MCF 10A (cell line): ENCODE results near the gene INO80D. TPM values are rescaled to one million over a fixed set of nuclear protein-coding genes. Genes with fewer than 3 reads are reported as not detected.
A peak's percentile ranks its signal among the peaks of the same experiment; 100 is the strongest.
"Not testable (repeated sequence)": the region's sequence is repeated elsewhere in the genome, so short reads cannot be mapped to it uniquely, and the experiment has no call there.

Experiments used
- BruUV-seq: library from RNA; stranded (reverse); fragments of 400-500 nt; replicated peaks from 2 replicates; lab custom pipeline; 2021; lab: Mats Ljungman, UMichigan
- CTCF ChIA-PET: fragments of 300-600 bp; sonication (Branson Sonifier 250); formaldehyde crosslinking; extraction: SDS; loops from one replicate; lab custom pipeline; 2021; ENCODE audit warnings: antibody characterized with exemption, inconsistent platforms; lab: Yijun Ruan, JAX
- POLR2A ChIA-PET: fragments of 300-600, 350-650 bp; sonication (Branson Sonifier 250); formaldehyde crosslinking; extraction: SDS; loops from one replicate; lab custom pipeline; 2020; ENCODE audit warnings: antibody characterized with exemption, inconsistent platforms; lab: Yijun Ruan, JAX
- DNase-seq: peaks from one replicate; pipeline ENCODE4 v3.0.0-alpha.2; 2018; ENCODE audit not compliant: unreplicated experiment
- H3K27ac Mint-ChIP-seq: one replicate; pipeline ENCODE4 v1.8.0; 2022; ENCODE audit warnings: mild to moderate bottlenecking, low read depth, mixed read lengths; ENCODE audit not compliant: unreplicated experiment
- H3K27me3 Mint-ChIP-seq: one replicate; pipeline ENCODE4 v1.8.0; 2022; ENCODE audit warnings: mixed read lengths; ENCODE audit not compliant: insufficient read depth, unreplicated experiment
- H3K36me3 Mint-ChIP-seq: one replicate; pipeline ENCODE4 v1.8.0; 2022; ENCODE audit warnings: mild to moderate bottlenecking, moderate library complexity, mixed read lengths; ENCODE audit not compliant: insufficient read depth, unreplicated experiment
- H3K4me1 Mint-ChIP-seq: one replicate; pipeline ENCODE4 v1.8.0; 2022; ENCODE audit warnings: mixed read lengths; ENCODE audit not compliant: insufficient read depth, unreplicated experiment
- H3K4me3 Mint-ChIP-seq: one replicate; pipeline ENCODE4 v1.8.0; 2022; ENCODE audit warnings: mild to moderate bottlenecking, moderate library complexity, mixed read lengths; ENCODE audit not compliant: unreplicated experiment
- H3K9me3 Mint-ChIP-seq: one replicate; pipeline ENCODE4 v1.8.0; 2022; ENCODE audit warnings: mixed read lengths; ENCODE audit not compliant: unreplicated experiment
- CTCF ChIP-seq: fragments of 200-600 bp; IDR thresholded peaks from one replicate; pipeline ENCODE4 v1.8.0; 2022; ENCODE audit warnings: antibody characterized with exemption, mild to moderate bottlenecking; ENCODE audit not compliant: unreplicated experiment
- intact Hi-C: fragments of 100-400 bp; cut with micrococcal nuclease; formaldehyde crosslinking; loops from 2 replicates; pipeline ENCODE4 v1.14.1; 2022
- total RNA-seq: library from RNA; stranded (reverse); gene quantifications from 2 replicates; pipeline ENCODE4 v1.2.3, GENCODE V29; 2022

INO80D gene
- total RNA-seq, 1 experiment from 2014 or later: 21.6 TPM

GRCh38 chr2:205984381-205984780 is 101.6 kb downstream of the INO80D start:
- H3K36me3 Mint-ChIP-seq: peaks cover 9% of the 10 kb centered on the region
- no peaks in the 10 kb centered on the region for H3K27me3 Mint-ChIP-seq
- H3K27ac Mint-ChIP-seq: no peak overlapping the region
- peaks cover 3% of the 10 kb centered on the region for H3K9me3 Mint-ChIP-seq
- ChIA-PET POLR2A (interaction anchor here (0.7 to 1.0 kb wide), 2 partner anchors 10 to 47 kb away, joined by 3 to 4 read pairs; no protein-coding TSS in a partner anchor), CTCF (no interaction called here)
- H3K4me3 Mint-ChIP-seq: no peak overlapping the region
- DNase-seq: no peak
- TF ChIP-seq CTCF: no peak
- intact Hi-C loops: no loop called here
- BruUV-seq: no TSS peak
- H3K4me1 Mint-ChIP-seq: no peaks in the 10 kb centered on the region

DNA sequence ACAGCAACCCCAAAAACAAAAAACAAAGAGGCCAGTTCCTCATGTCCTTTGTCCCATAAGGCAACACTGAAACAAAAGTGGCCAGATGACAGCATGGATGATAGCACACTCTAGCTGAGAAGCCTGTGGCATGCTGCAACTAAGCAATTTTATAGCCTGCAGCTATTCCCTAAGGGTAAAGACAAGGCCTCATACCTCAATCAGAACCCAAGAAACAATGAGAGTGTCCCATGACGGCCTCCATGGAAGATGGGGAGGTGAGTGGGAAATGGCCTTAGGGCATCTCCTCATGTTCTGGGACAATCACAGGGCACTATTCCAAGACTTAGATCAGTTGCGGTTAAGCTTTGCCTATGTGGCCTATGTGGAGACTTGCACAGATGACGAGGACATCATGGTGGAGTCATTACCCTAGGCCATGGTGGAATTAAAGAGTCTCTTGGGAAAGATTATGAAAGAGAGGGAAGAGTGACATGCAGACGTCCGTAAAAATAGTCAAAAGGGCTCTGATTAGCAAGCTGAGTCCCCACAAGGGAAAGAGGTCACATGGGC is 103.1 kb downstream of the INO80D start:
- no peak for TF ChIP-seq CTCF
- peak; percentile 4 for DNase-seq
- Mint-ChIP-seq H3K36me3 (peaks cover 8% of the 10 kb centered on the region), H3K4me3 (no peak overlapping the region), H3K4me1 (no peaks in the 10 kb centered on the region), H3K27me3 (no peaks in the 10 kb centered on the region), H3K27ac (no peak overlapping the region), H3K9me3 (peaks cover 18% of the 10 kb centered on the region)
- ChIA-PET CTCF (no interaction called here), POLR2A (no interaction called here)
- BruUV-seq: no TSS peak
- intact Hi-C loops: no loop called here

GRCh38 chr2:205978728-205979127 is 107.2 kb downstream of the INO80D start:
- H3K4me3 Mint-ChIP-seq, H3K27ac Mint-ChIP-seq, H3K36me3 Mint-ChIP-seq, H3K4me1 Mint-ChIP-seq, POLR2A ChIA-PET, H3K27me3 Mint-ChIP-seq, DNase-seq, CTCF ChIA-PET, BruUV-seq, intact Hi-C loops: not testable (repeated sequence)
- peaks cover 18% of the 10 kb centered on the region for H3K9me3 Mint-ChIP-seq

- POLR2A ChIA-PET, H3K36me3 Mint-ChIP-seq, CTCF ChIA-PET, H3K4me3 Mint-ChIP-seq, BruUV-seq, H3K27me3 Mint-ChIP-seq, DNase-seq, intact Hi-C loops, H3K27ac Mint-ChIP-seq, H3K4me1 Mint-ChIP-seq: not testable (repeated sequence)
- H3K9me3 Mint-ChIP-seq: peaks cover 18% of the 10 kb centered on the region
These were observed 108.3 kb downstream of the INO80D start for GRCh38 chr2:205977699-205978098.

GRCh38 chr2:205976934-205977659 is 108.9 kb downstream of the INO80D start:
- H3K27ac Mint-ChIP-seq, BruUV-seq, CTCF ChIA-PET, H3K4me3 Mint-ChIP-seq, H3K4me1 Mint-ChIP-seq, H3K27me3 Mint-ChIP-seq, DNase-seq, intact Hi-C loops, H3K36me3 Mint-ChIP-seq, POLR2A ChIA-PET: not testable (repeated sequence)
- peaks cover 18% of the 10 kb centered on the region for H3K9me3 Mint-ChIP-seq
